Raji (cell line): ENCODE measurements around the gene HLA-DMA.

Experiments used
- POLR2A ChIP-seq: IDR thresholded peaks from 2 replicates; pipeline ENCODE4 v1.6.1; 2011; ENCODE audit warnings: low read depth, low read length, control low read depth; ENCODE audit not compliant: insufficient read depth

The HLA-DMA gene

DNA sequence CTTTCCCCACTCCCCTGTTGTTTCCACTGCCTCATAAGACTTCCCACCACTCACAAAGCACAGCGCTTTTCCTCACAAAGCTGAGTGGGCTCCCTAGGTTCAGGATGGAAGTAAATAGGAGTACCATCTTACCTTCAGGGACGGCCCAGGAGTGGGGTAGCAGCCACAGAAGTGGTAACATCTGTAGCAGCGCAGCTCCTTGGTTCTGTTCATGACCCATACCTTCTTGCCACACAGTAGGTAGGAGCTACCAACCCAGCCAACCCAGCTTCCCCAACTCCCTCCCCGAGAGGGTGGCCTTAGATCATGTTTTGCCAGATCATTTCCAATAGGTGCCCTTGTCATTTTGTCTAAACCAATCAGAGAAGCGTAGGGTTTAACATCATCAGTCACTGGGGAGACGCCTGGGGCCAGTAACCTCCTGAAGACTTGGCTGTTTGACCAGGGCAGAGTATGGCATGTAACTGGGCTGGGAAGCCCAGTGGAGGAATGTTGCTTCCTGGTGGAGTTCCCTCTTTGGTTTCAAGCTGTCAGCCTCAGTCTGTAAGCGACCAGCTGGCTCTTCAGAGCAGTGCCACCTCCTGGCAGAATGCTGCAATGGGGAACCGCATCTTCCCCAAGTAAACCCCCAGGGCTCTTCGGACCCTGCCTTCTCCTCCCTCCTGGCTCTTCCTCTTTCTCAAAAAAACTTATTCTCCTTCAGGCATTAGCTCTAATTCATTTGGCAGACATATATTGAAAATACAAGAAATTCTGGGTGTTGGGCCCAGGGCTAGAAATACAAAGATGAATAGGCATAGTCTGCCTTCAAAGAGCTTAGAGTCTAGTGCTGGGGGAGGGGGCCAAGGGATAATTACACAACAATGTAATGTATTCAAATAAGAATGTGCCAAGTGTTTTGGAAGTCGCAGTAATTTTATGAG is at the start of gene HLA-DMA:
Gene HLA-DMA, minus strand, starts transcription at position 281 of the 923 bp plus-strand sequence. Its CDS starts 61 bp downstream, at position 220.
- peak; percentile 98 for TF ChIP-seq POLR2A

GRCh38 chr6:33001685-33002084 is 48.8 kb upstream of the HLA-DMA start:
- no peak for TF ChIP-seq POLR2A

DNA sequence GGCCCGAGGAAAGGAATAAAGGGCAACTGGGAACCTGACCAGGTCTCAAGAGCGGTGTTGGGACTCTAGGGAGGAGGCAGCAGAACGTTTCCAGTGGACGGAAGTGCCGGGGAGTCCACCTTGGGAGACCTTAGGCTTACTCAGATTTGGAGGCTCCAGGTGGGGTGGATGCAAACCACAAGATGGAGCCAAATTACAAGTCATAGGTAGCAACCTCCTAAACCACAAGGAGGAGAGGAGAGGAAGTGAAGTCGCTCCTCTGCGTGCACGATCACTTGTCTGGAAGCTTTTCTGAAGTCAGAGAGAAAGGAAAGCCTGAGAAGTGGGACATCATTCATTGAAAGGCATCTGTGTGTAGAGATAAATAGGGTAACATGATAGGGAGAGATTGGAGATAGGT is 47.2 kb upstream of the HLA-DMA start:
- no peak for TF ChIP-seq POLR2A

- TF ChIP-seq POLR2A = no peak
Measured at GRCh38 chr6:32995448-32995847, 42.6 kb upstream of the HLA-DMA start.

DNA sequence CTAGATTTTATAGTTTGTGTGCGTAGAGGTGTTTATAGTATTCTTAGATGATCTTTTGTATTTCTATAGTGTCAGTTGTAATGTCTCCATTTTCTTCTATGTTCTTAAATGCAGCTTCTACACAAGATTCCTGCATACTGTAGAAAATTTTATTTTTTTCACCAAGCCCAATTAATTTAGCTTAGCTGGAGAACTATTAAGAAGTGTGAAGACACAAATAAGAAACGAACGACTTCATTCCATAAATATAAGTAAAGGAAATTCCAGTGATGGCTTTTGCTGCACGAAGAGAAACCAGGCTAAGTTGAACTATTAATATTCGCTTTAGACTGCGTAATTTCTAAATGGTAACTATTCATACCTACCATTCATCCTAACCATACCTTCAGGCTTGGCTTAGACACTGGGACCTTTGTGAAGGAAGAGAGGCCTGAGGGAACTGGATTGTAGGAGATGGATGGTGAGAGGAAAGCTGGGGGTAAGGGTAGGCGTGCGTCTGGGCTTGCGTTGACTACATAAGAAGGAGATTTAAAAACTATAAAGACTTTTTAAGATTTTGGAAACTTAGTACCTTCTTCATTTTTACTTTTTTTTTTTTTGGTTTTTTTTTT is 40.6 kb upstream of the HLA-DMA start:
- no peak for TF ChIP-seq POLR2A

DNA sequence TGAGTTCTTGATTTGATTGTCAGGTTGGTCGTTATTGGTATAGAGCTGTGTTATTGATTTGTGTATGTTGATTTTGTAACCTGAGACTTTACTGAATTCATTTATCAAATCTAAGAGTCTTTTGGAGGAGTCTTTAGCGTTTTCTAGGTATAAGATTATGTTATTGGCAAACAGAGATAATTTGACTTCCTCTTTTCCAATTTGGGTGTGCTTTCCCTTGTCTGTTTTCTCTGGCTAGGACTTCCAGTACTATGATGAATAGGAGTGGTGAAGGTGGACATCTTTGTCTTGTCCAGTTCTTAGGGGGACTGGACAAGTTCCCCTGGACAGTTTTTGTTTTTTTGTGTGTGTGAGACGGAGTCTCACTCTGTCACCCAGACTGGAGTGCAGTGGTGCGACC is 39.1 kb upstream of the HLA-DMA start:
- TF ChIP-seq POLR2A = no peak

DNA sequence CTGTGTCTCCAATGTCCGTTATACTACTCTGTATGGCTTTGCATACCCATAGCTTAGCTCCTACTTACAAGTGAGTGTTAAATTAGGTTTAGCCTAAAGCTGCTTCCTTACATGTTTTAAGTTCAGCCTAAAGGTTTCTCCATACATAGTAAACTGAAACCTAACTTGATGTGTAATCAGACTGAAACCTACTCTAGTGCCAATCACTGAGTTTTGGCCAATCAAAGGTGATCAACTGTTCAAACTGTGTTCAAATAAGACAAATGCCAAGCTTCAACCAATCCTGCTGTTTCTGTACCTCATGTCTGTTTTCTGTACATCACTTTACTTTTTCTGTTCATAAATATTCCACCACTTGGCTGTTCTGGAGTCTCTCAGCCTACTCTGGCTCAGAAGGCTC is 36.5 kb upstream of the HLA-DMA start:
- no peak for TF ChIP-seq POLR2A

- no peak for TF ChIP-seq POLR2A
Measured at GRCh38 chr6:32984622-32985389, 31.9 kb upstream of the HLA-DMA start.

DNA sequence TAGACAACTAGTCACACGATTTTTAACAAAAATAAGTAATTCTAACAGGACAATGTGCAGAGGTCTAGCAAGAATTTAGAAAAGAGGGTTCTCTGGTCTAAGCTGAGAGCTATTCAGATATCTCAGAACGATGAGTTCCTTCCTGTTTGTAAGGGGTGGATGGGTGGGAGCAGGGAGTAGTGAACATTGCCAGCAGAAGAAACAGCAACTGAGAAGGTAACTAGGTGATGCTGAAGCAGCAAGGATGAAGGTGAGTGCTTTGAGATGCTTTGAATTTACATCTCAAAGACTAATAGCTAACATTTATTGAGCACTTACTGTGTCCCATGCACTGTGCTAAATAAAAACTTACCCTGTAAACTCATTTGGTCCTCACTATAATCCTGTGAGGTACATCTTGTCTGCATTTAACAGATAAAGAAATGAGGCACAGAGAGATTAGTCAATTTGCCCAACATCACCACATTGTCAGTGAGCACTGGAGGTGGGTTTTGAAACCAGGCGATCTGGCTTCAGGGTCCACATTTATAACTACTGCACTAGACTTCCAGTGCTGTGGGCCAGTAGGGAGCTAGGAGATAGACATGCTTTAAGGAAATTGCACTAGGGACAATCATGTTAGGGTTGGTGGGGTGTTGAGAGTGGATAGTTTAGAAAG is 31.2 kb upstream of the HLA-DMA start:
- no peak for TF ChIP-seq POLR2A

DNA sequence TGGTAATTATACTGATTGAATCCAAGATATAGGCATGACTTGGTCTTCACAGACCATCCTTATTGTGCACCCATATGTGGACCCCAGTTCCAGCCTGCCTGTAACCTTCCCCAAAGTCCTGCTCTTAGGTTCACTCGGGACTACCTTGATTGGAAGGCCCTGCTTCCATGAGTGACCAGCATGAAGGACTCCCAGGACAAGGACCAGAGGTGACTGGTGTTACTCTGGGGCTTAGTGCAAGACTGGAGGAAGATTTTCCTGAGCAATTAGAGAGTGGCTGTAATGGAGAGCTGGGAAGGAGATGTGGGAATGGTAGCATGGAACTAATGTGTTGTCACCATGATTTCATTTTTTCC is 30.6 kb upstream of the HLA-DMA start:
- no peak for TF ChIP-seq POLR2A

DNA sequence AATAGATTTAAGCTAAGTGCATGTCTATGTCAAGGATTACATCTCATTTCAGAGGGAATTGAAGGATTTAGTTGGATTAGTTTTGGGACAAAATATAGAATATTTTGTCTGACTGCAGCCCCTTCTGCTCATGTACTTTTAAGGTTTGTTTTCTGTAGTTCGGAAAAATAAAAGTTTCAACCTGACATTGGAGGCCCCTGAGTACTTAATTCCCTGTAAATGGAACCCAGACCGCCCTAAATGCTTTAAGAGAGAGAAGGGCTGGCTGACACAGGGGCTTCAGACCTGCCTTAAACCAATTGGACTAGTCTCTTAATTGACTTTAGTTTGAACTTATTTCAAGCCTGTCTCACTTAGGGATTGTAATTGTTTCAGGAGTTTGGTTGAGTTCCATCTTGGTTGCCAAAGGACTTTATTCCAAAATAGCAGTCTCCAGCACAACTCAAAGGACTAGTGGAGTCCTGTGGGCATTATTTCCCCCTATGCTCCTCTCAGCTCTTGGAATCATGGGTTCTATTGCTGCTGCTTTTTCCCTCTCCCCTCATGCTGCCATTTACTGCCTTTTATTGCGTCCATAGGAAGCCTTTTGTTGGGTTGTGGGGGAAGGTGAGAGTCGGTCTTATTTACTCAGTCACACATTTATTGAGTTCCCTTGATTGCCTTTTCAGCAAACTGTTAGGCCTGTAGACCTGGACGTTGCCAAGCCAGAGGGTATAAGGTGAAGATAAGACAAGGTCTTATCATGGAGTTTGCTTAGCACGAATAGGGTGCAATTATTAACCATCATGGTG is 30.0 kb upstream of the HLA-DMA start:
- no peak for TF ChIP-seq POLR2A

DNA sequence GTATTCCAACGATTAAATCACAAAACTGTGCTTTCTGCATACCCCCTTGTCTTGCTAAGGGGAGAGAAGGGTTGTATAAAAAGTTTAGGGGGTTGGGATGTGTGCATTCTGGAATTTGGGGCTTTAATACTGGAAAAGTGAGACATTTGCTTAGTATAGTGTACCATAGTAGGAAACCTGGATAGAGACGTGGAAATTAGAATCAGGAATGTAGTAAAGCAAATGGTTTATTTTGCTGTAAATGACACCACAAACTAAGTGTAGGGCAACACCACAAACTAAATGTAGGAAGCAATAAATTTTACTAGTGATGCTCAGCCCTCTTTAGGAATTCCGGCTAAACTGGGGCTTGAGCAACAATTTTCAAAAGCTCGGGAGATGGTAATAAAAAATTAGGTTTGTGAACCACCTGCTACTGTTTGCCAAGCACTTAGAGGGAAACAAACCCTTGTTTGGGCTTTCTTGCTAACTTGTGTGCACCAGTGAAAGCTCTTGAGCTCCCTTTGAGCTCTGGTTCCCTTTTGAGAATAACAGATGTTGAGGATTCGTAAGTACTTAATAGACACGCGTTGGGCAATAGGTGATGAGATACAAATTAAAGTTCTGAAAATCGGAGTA is 29.3 kb upstream of the HLA-DMA start:
- TF ChIP-seq POLR2A = no peak

DNA sequence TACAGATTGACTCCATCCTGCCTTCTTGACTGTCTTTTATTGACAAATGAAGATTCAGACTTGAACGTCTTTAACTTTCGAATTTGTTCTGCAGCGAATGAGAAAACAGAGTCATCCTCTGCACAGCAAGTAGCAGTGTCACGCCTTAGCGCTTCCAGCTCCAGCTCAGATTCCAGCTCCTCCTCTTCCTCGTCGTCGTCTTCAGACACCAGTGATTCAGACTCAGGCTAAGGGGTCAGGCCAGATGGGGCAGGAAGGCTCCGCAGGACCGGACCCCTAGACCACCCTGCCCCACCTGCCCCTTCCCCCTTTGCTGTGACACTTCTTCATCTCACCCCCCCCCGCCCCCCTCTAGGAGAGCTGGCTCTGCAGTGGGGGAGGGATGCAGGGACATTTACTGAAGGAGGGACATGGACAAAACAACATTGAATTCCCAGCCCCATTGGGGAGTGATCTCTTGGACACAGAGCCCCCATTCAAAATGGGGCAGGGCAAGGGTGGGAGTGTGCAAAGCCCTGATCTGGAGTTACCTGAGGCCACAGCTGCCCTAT is 27.7 kb upstream of the HLA-DMA start:
- TF ChIP-seq POLR2A = no peak

- TF ChIP-seq POLR2A = no peak
Measured at GRCh38 chr6:32979720-32980487, 27.0 kb upstream of the HLA-DMA start.

GRCh38 chr6:32977953-32978324 is 25.0 kb upstream of the HLA-DMA start:
- TF ChIP-seq POLR2A = no peak
